Mesothelial cell of epicardium (in vitro differentiated cells): ENCODE data around the gene ATCAY. TPM values are rescaled to one million over a fixed set of nuclear protein-coding genes. Genes with fewer than 3 reads are reported as not detected.

ENCODE experiments used
- DNase-seq, 2 experiments: peaks; one replicate each; pipeline ENCODE4 v3.0.0; 2021; ENCODE audit warnings: low spot score in 2 of 2; ENCODE audit not compliant: unreplicated experiment in 2 of 2
- H3K27ac Mint-ChIP-seq: 2 replicates; pipeline ENCODE4 v1.8.0; 2021; ENCODE audit warnings: mixed read lengths
- H3K27me3 Mint-ChIP-seq: 2 replicates; pipeline ENCODE4 v1.8.0; 2021; ENCODE audit warnings: low read depth, mixed read lengths
- H3K36me3 Mint-ChIP-seq: 2 replicates; pipeline ENCODE4 v1.8.0; 2021; ENCODE audit warnings: mixed read lengths
- H3K4me1 Mint-ChIP-seq: 2 replicates; pipeline ENCODE4 v1.8.0; 2021; ENCODE audit warnings: mixed read lengths
- H3K4me3 Mint-ChIP-seq: 2 replicates; pipeline ENCODE4 v1.8.0; 2021; ENCODE audit warnings: mild to moderate bottlenecking, moderate library complexity, mixed read lengths
- H3K9me3 Mint-ChIP-seq: 2 replicates; pipeline ENCODE4 v1.8.0; 2021; ENCODE audit warnings: mixed read lengths
- CTCF ChIP-seq: fragments of 200-600 bp; sonication (generic); IDR thresholded peaks from one replicate; pipeline ENCODE4 v1.5.0; 2021; ENCODE audit warnings: antibody characterized with exemption; ENCODE audit not compliant: unreplicated experiment
- total RNA-seq: library from RNA; stranded (reverse); gene quantifications from 3 replicates; pipeline ENCODE4 v1.2.1, GENCODE V29; 2021

Gene ATCAY
- total RNA-seq, 1 donor from 2014 or later = not detected

- Mint-ChIP-seq H3K36me3 (no peaks in the 10 kb centered on the region), H3K4me3 (no peak overlapping the region), H3K4me1 (no peaks in the 10 kb centered on the region), H3K27ac (no peak overlapping the region), H3K9me3 (no peaks in the 10 kb centered on the region), H3K27me3 (peaks cover 9% of the 10 kb centered on the region)
- no peak for DNase-seq
- no peak for TF ChIP-seq CTCF
These were observed 41.8 kb upstream of the ATCAY start for GRCh38 chr19:3838661-3839060.

GRCh38 chr19:3839941-3840340 is 40.5 kb upstream of the ATCAY start:
- no peak overlapping the region for H3K4me3 Mint-ChIP-seq
- peaks cover 9% of the 10 kb centered on the region for H3K27me3 Mint-ChIP-seq
- no peak for DNase-seq
- no peak for TF ChIP-seq CTCF
- no peaks in the 10 kb centered on the region for H3K4me1 Mint-ChIP-seq
- H3K9me3 Mint-ChIP-seq = no peaks in the 10 kb centered on the region
- no peaks in the 10 kb centered on the region for H3K36me3 Mint-ChIP-seq
- no peak overlapping the region for H3K27ac Mint-ChIP-seq

GRCh38 chr19:3840804-3841203 is 39.7 kb upstream of the ATCAY start:
- DNase-seq = no peak
- TF ChIP-seq CTCF = no peak
- no peaks in the 10 kb centered on the region for H3K4me1 Mint-ChIP-seq
- H3K27ac Mint-ChIP-seq = no peak overlapping the region
- H3K4me3 Mint-ChIP-seq = no peak overlapping the region
- no peaks in the 10 kb centered on the region for H3K36me3 Mint-ChIP-seq
- H3K9me3 Mint-ChIP-seq = no peaks in the 10 kb centered on the region
- H3K27me3 Mint-ChIP-seq = peaks cover 9% of the 10 kb centered on the region

- Mint-ChIP-seq H3K36me3 (no peaks in the 10 kb centered on the region), H3K4me3 (no peak overlapping the region), H3K27ac (no peak overlapping the region), H3K27me3 (peaks cover 13% of the 10 kb centered on the region), H3K9me3 (no peaks in the 10 kb centered on the region), H3K4me1 (no peaks in the 10 kb centered on the region)
- no peak for TF ChIP-seq CTCF
- no peak for DNase-seq
These were observed 37.5 kb upstream of the ATCAY start for GRCh38 chr19:3842948-3843347.

- no peak for TF ChIP-seq CTCF
- Mint-ChIP-seq H3K27me3 (peaks cover 8% of the 10 kb centered on the region), H3K9me3 (no peaks in the 10 kb centered on the region), H3K4me3 (no peak overlapping the region), H3K4me1 (no peaks in the 10 kb centered on the region), H3K27ac (no peak overlapping the region), H3K36me3 (no peaks in the 10 kb centered on the region)
- no peak for DNase-seq
These were observed 35.9 kb upstream of the ATCAY start for GRCh38 chr19:3844596-3844995.

- TF ChIP-seq CTCF = no peak
- peaks cover 4% of the 10 kb centered on the region for H3K27me3 Mint-ChIP-seq
- no peak overlapping the region for H3K27ac Mint-ChIP-seq
- peaks cover 7% of the 10 kb centered on the region for H3K9me3 Mint-ChIP-seq
- no peak for DNase-seq
- H3K4me1 Mint-ChIP-seq = no peaks in the 10 kb centered on the region
- H3K4me3 Mint-ChIP-seq = no peak overlapping the region
- no peaks in the 10 kb centered on the region for H3K36me3 Mint-ChIP-seq
These were observed 31.4 kb upstream of the ATCAY start for GRCh38 chr19:3849092-3849491.
